Neuronal stem cell (in vitro differentiated cells): Measurements from ENCODE around the gene MYO5C.

ENCODE experiments used
- DNase-seq: peaks from one replicate; pipeline ENCODE4 v3.0.0-alpha.2; 2013; ENCODE audit warnings: low spot score
- H2AFZ ChIP-seq: one replicate; pipeline ENCODE4 v1.6.1; 2013; ENCODE audit warnings: mild to moderate bottlenecking, low read length, inconsistent platforms
- H2AK5ac ChIP-seq: 2 replicates; pipeline ENCODE4 v1.6.1; 2013; ENCODE audit warnings: low read depth, mild to moderate bottlenecking, inconsistent platforms, low read length, moderate library complexity, mixed read lengths
- H2BK120ac ChIP-seq: 2 replicates; pipeline ENCODE4 v1.6.1; 2013; ENCODE audit warnings: low read depth, mild to moderate bottlenecking, inconsistent platforms, low read length, moderate library complexity, mixed read lengths
- H2BK12ac ChIP-seq: one replicate; pipeline ENCODE4 v1.6.1; 2013; ENCODE audit warnings: low read length, inconsistent platforms
- H2BK15ac ChIP-seq: 2 replicates; pipeline ENCODE4 v1.6.1; 2013; ENCODE audit warnings: mild to moderate bottlenecking, low read length, inconsistent platforms, mixed read lengths
- H2BK5ac ChIP-seq: one replicate; pipeline ENCODE4 v1.6.1; 2013; ENCODE audit warnings: inconsistent platforms, mild to moderate bottlenecking, low read length, moderate library complexity
- H3K14ac ChIP-seq: one replicate; pipeline ENCODE4 v1.6.1; 2013; ENCODE audit warnings: low read length, inconsistent platforms
- H3K18ac ChIP-seq: 2 replicates; pipeline ENCODE4 v1.6.1; 2013; ENCODE audit warnings: low read length, inconsistent platforms
- H3K23ac ChIP-seq: 2 replicates; pipeline ENCODE4 v1.6.1; 2013; ENCODE audit warnings: low read depth, mild to moderate bottlenecking, mixed read lengths, low read length, inconsistent platforms; ENCODE audit not compliant: poor library complexity
- H3K27ac ChIP-seq: replicated peaks from 3 replicates; pipeline ENCODE4 v1.5.1; 2013; ENCODE audit warnings: low read length, inconsistent platforms
- H3K27me3 ChIP-seq, 3 experiments: 2 replicates each; pipeline ENCODE4 v1.6.1; 2013; ENCODE audit warnings: low read length in 3 of 3, mild to moderate bottlenecking in 2 of 3, inconsistent platforms in 1 of 3, low read depth in 1 of 3, mixed read lengths in 1 of 3, moderate library complexity in 1 of 3; ENCODE audit not compliant: control insufficient read depth in 3 of 3, insufficient read depth in 3 of 3
- H3K36me3 ChIP-seq, 2 donors: replicated peaks in 1 of 2; 2 replicates each; pipeline ENCODE4 v1.6.1; 2013; ENCODE audit warnings: low read length in 2 of 2; ENCODE audit not compliant: control insufficient read depth in 2 of 2, insufficient read depth in 2 of 2
- H3K4ac ChIP-seq: 2 replicates; pipeline ENCODE4 v1.6.1; 2013; ENCODE audit warnings: inconsistent platforms, mild to moderate bottlenecking, low read length, moderate library complexity
- H3K4me1 ChIP-seq, 2 donors: 1 replicate in 1 of 2; 2 replicates in 1 of 2; pipeline ENCODE4 v1.6.1; 2013; ENCODE audit warnings: low read length in 2 of 2, low read depth in 1 of 2; ENCODE audit not compliant: control insufficient read depth in 2 of 2, insufficient read depth in 1 of 2
- H3K4me2 ChIP-seq: one replicate; pipeline ENCODE4 v1.6.1; 2013; ENCODE audit warnings: mild to moderate bottlenecking, low read length, inconsistent platforms; ENCODE audit not compliant: insufficient read depth, poor library complexity, severe bottlenecking
- H3K4me3 ChIP-seq, 2 donors: 2 replicates each; pipeline ENCODE4 v1.5.1; 2013; ENCODE audit warnings: low read length in 2 of 2, mild to moderate bottlenecking in 2 of 2, inconsistent platforms in 1 of 2, moderate library complexity in 1 of 2
- H3K79me1 ChIP-seq: one replicate; pipeline ENCODE4 v1.6.1; 2013; ENCODE audit warnings: low read depth, mild to moderate bottlenecking, inconsistent platforms, low read length, moderate library complexity
- H3K9ac ChIP-seq: one replicate; pipeline ENCODE4 v1.6.1; 2013; ENCODE audit warnings: mild to moderate bottlenecking, low read depth, low read length, inconsistent platforms; ENCODE audit not compliant: poor library complexity
- H3K9me3 ChIP-seq, 2 donors: replicated peaks in 1 of 2; 2 replicates each; pipeline versions ENCODE3 to v1.6.1; 2013; ENCODE audit warnings: low read length in 2 of 2, mild to moderate bottlenecking in 2 of 2, inconsistent platforms in 1 of 2, low read depth in 1 of 2, mixed read lengths in 1 of 2, moderate library complexity in 1 of 2; ENCODE audit not compliant: control insufficient read depth in 2 of 2, insufficient read depth in 1 of 2
- H4K8ac ChIP-seq: one replicate; pipeline ENCODE4 v1.6.1; 2013; ENCODE audit warnings: low read depth, mild to moderate bottlenecking, inconsistent platforms, low read length, moderate library complexity
- H4K91ac ChIP-seq: one replicate; pipeline ENCODE4 v1.6.1; 2013; ENCODE audit warnings: low read length, low read depth, mild to moderate bottlenecking, inconsistent platforms; ENCODE audit not compliant: poor library complexity
- WGBS, 2 donors: extraction: QIAGEN DNeasy Blood & Tissue Kit; methylation state at CpG; one replicate each; pipeline ENCODE4 v1.1.7; 2013; ENCODE audit warnings: missing lambda C conversion rate in 2 of 2, mixed read lengths in 1 of 2; ENCODE audit not compliant: insufficient read length in 2 of 2, insufficient replicate concordance in 1 of 2; ENCODE audit errors: extremely low coverage in 2 of 2; 5-methylcytosine and 5-hydroxymethylcytosine counted together

The MYO5C gene

DNA sequence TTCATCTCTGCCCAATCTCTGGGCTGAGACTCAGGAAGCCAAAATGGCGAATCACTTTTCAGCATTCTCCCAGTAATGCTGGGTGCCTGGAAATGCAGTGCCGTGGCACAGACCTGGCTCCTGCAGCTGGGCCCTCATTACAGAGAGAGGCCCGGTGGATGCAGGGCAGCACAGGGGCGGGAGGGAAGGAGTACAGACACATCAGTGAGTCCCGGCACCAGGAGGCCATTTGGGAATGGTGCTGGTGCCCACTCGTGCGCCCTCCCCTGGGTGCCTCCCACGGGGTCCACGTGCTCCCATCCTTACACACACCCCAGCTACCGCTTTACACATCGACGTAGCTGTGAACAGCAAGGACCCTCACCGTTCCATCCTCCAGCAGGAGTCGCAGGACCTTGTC is 13.2 kb downstream of the MYO5C start:
- Histone ChIP-seq H3K27ac (no peak overlapping the region), H2AFZ (no peak overlapping the region), H3K23ac (no peak overlapping the region), H3K9ac (no peak overlapping the region), H2BK15ac (no peak overlapping the region), H3K4me1 (peaks cover 0 to 3% of the 10 kb centered on the region in 2 donors), H2AK5ac (no peak overlapping the region), H3K18ac (no peak overlapping the region), H3K4me2 (no peak overlapping the region), H4K8ac (no peak overlapping the region), H3K9me3 (peaks cover 2 to 3% of the 10 kb centered on the region in 2 donors), H2BK5ac (no peak overlapping the region), H2BK12ac (no peak overlapping the region), H3K79me1 (no peaks in the 10 kb centered on the region), H3K4me3 (peak overlapping the region in 1 of 2 donors; percentile 9), H4K91ac (no peak overlapping the region), H2BK120ac (no peak overlapping the region), H3K4ac (no peak overlapping the region), H3K27me3 (no peaks in the 10 kb centered on the region), H3K14ac (no peak overlapping the region), H3K36me3 (peaks cover 12 to 16% of the 10 kb centered on the region in 2 donors)
- no CpG with 5 or more reads among the region's 14 CpGs for WGBS, 2 donors
- no peak for DNase-seq

DNA sequence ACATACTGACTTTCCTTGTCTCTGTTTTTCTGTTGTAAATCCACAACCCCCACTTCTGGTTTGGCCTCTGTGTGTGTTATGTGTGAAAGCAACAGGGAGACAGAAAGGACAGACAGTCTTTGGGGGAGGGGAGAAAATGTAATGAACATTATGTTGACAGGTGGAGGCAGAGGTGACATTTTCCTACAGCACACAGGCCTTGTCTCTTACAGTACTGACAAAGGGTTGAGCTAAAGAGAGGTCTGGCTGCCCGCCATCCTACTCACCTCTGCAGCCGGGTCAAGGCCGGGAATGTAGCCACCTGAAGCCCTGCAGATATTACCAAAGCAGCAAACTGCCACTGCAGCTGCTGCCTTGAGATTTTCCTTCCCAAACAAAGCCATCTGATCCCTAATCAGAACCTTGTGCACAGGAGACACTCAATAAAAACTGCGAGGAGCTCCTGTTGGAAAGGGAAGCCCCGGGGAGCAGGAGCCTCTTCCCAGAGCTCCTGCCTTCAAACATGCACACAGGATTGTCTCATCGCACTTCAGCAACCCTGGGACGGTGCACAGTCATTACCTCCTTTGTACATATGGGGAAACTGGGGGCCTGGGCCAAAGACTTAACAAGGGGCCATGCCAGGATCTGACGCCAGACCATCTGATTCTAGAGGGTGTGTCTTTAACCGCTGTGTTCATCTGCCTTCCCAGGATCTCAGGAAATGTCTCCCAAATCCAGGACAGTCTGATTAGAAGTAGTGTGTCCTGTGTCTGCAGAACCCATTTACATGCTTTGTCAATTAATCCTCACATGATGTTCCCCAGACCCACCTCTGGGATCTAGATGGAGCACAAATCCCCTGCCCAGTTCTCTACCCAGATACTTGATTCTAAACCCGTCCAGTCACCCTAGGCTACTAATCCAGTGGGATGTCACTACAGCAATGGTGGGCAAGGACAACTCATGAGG is 14.2 kb downstream of the MYO5C start:
- no peak overlapping the region for H3K18ac ChIP-seq
- H4K8ac ChIP-seq: no peak overlapping the region
- H4K91ac ChIP-seq: no peak overlapping the region
- no peak overlapping the region for H3K9ac ChIP-seq
- H3K4ac ChIP-seq: no peak overlapping the region
- H3K14ac ChIP-seq: no peak overlapping the region
- H2BK15ac ChIP-seq: no peak overlapping the region
- no peak overlapping the region for H3K4me3 ChIP-seq
- DNase-seq: no peak
- H2BK12ac ChIP-seq: no peak overlapping the region
- peaks cover 17 to 19% of the 10 kb centered on the region in 2 donors for H3K36me3 ChIP-seq
- no CpG with 5 or more reads among the region's 10 CpGs for WGBS, 2 donors
- H3K4me1 ChIP-seq: peaks cover 0 to 3% of the 10 kb centered on the region in 2 donors
- no peaks in the 10 kb centered on the region for H3K27me3 ChIP-seq
- H2BK120ac ChIP-seq: no peak overlapping the region
- H3K4me2 ChIP-seq: no peak overlapping the region
- no peak overlapping the region for H2BK5ac ChIP-seq
- no peak overlapping the region for H3K23ac ChIP-seq
- H3K79me1 ChIP-seq: no peaks in the 10 kb centered on the region
- no peak overlapping the region for H3K27ac ChIP-seq
- H2AFZ ChIP-seq: no peak overlapping the region
- H3K9me3 ChIP-seq: peaks cover 0 to 2% of the 10 kb centered on the region in 2 donors
- H2AK5ac ChIP-seq: peak overlapping the region; percentile 2

DNA sequence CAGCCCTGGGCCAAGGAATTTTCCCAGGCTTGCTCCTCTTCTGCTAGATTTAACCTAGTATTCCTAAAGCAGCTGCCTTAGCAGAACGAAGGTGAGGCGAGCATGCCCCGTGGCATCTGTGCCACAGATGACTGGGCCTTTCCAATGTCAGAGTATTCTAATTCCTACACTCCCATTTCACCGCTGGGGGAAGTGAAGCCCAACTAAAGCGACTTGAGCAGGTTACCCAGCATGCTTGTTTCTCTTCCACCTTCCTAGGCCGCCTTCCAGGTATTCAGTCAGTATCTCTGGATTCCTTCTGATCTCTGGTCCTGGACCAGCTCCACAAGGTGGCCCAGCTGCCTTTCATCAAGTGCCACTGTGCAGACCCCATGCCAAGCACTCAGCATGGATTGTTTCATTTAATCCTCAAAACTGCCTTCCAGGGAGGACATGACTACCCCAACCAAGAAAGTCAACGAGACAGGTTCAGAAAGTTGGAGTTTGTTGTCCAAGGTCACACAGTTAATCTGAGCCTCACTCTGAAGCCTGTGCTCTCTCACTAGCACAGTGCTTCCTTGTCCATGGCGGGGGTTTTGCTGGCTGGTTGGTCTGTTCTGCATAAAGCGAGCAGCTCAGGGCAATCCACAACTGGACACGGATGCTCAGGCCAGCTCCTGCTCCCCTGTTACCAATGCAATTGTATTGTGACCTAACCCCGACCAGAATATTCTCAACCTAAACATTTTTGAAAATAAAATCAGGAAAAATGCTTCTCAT is 15.1 kb downstream of the MYO5C start:
- H3K27me3 ChIP-seq: no peaks in the 10 kb centered on the region
- H2BK5ac ChIP-seq: no peak overlapping the region
- no peak overlapping the region for H3K4me3 ChIP-seq
- H3K27ac ChIP-seq: no peak overlapping the region
- H3K9me3 ChIP-seq: peaks cover 0 to 2% of the 10 kb centered on the region in 2 donors
- H3K36me3 ChIP-seq: peaks cover 19 to 21% of the 10 kb centered on the region in 2 donors
- H2BK120ac ChIP-seq: no peak overlapping the region
- no peak overlapping the region for H3K18ac ChIP-seq
- H2BK15ac ChIP-seq: no peak overlapping the region
- H2AK5ac ChIP-seq: no peak overlapping the region
- WGBS, 2 donors: no CpG with 5 or more reads among the region's 11 CpGs
- H3K4ac ChIP-seq: no peak overlapping the region
- H3K79me1 ChIP-seq: no peaks in the 10 kb centered on the region
- H4K8ac ChIP-seq: no peak overlapping the region
- no peak overlapping the region for H3K23ac ChIP-seq
- H3K14ac ChIP-seq: no peak overlapping the region
- no peak for DNase-seq
- H3K4me2 ChIP-seq: no peak overlapping the region
- H2BK12ac ChIP-seq: no peak overlapping the region
- no peak overlapping the region for H3K9ac ChIP-seq
- peaks cover 0 to 3% of the 10 kb centered on the region in 2 donors for H3K4me1 ChIP-seq
- no peak overlapping the region for H2AFZ ChIP-seq
- H4K91ac ChIP-seq: no peak overlapping the region
